Activated naive CD4-positive, alpha-beta T cell treated with Interleukin-2 at 50 U/mL for 16 hours (primary cell): ENCODE measurements around the gene DPY19L3.

Experiments
- DNase-seq: peaks from one replicate; pipeline ENCODE4 v3.0.0-alpha.2; 2020

DPY19L3 gene

GRCh38 chr19:32522967-32523366 is 117.4 kb downstream of the DPY19L3 start:
- DNase-seq: no peak

GRCh38 chr19:32526895-32527294 is 121.3 kb downstream of the DPY19L3 start:
- DNase-seq: no peak

- DNase-seq: no peak
Measured at GRCh38 chr19:32530773-32531172, 125.2 kb downstream of the DPY19L3 start.

- DNase-seq: no peak
Measured at GRCh38 chr19:32532233-32532632, 126.7 kb downstream of the DPY19L3 start.
